HEK293T (cell line): Measurements from ENCODE around the gene TFEB.

Experiments
- ARNT ChIP-seq: fragments of 450-650 bp; IDR thresholded peaks from 2 replicates; pipeline ENCODE4 v1.6.1; 2017; ENCODE audit warnings: mild to moderate bottlenecking
- BHLHE40 ChIP-seq: fragments of 450-650 bp; IDR thresholded peaks from 2 replicates; pipeline ENCODE4 v1.6.1; 2016; ENCODE audit warnings: mild to moderate bottlenecking, moderate library complexity, borderline replicate concordance
- ELF4 ChIP-seq: fragments of 450-650 bp; IDR thresholded peaks from 2 replicates; pipeline ENCODE4 v1.6.1; 2017; ENCODE audit warnings: antibody characterized with exemption
- FOXA1 ChIP-seq: fragments of 450-650 bp; IDR thresholded peaks from 2 replicates; pipeline ENCODE4 v1.6.1; 2016; ENCODE audit warnings: mild to moderate bottlenecking
- FOXM1 ChIP-seq: fragments of 450-650 bp; IDR thresholded peaks from 2 replicates; pipeline ENCODE4 v1.6.1; 2017; ENCODE audit warnings: mild to moderate bottlenecking, borderline replicate concordance
- HDGF ChIP-seq: fragments of 450-650 bp; IDR thresholded peaks from 2 replicates; pipeline ENCODE4 v1.6.1; 2017; ENCODE audit warnings: antibody characterized with exemption, borderline replicate concordance
- L3MBTL2 ChIP-seq: fragments of 450-650 bp; conservative IDR thresholded peaks from 2 replicates; pipeline ENCODE4 v1.6.1; 2016; ENCODE audit warnings: mild to moderate bottlenecking
- LEF1 ChIP-seq: fragments of 450-650 bp; IDR thresholded peaks from 2 replicates; pipeline ENCODE4 v1.6.1; 2017; ENCODE audit warnings: mild to moderate bottlenecking, borderline replicate concordance
- NFRKB ChIP-seq: fragments of 450-650 bp; IDR thresholded peaks from 2 replicates; pipeline ENCODE4 v1.6.1; 2016; ENCODE audit warnings: mild to moderate bottlenecking, moderate library complexity
- SP1 ChIP-seq: fragments of 450-650 bp; IDR thresholded peaks from 2 replicates; pipeline ENCODE4 v1.6.1; 2017
- SUZ12 ChIP-seq: fragments of 450-650 bp; IDR thresholded peaks from 2 replicates; pipeline ENCODE4 v1.6.1; 2016; ENCODE audit warnings: mild to moderate bottlenecking
- TARDBP ChIP-seq: fragments of 450-650 bp; IDR thresholded peaks from 2 replicates; pipeline ENCODE4 v1.6.1; 2016
- TF ChIP-seq, protein P1 (sequence below): fragments of 450-650 bp; IDR thresholded peaks from 2 replicates; pipeline ENCODE4 v1.6.1; 2016

DNA sequence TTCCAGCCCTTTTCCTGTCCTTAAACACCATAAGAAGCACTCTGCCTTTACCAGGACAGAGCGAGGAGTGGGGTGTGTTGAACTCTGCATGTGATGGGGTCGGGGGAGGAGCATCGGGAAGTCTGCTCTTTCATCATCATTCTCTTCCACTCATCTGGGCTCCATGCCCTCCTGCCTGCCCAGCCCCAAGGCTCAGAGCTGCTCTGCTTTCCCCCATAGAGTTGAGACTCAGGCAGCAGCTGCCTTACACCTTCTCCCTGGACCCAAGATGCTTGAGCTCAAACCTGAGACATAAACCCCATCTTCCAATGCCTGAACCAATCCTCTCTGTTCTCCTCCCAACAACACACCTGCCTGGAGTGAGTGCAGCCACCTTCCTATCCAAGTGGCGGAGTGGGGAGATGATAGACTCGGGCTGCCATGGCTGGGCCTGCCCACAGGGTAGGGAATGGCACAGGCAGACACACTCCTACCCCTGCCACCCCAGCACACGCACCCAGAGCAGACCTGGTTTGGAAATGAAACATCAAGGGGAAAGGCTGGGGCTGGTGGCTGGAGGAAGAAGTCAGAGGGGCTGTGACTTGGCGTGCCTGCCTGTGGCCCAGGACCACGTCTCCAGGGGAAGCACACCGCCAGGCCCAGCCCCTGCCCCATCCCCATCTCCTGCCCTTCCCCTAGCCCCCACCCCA is 28.4 kb downstream of the TFEB start:
- TF ChIP-seq ARNT (no peak), ELF4 (no peak), FOXM1 (no peak), BHLHE40 (no peak), FOXA1 (no peak), NFRKB (no peak), SP1 (no peak), SUZ12 (no peak), TARDBP (no peak), L3MBTL2 (no peak), LEF1 (no peak), HDGF (no peak)
- TF ChIP-seq, protein P1, sequence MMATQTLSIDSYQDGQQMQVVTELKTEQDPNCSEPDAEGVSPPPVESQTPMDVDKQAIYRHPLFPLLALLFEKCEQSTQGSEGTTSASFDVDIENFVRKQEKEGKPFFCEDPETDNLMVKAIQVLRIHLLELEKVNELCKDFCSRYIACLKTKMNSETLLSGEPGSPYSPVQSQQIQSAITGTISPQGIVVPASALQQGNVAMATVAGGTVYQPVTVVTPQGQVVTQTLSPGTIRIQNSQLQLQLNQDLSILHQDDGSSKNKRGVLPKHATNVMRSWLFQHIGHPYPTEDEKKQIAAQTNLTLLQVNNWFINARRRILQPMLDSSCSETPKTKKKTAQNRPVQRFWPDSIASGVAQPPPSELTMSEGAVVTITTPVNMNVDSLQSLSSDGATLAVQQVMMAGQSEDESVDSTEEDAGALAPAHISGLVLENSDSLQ: no peak
